Right renal cortex interstitium (tissue), 3 donors: ENCODE measurements around the gene DDX1. TPM values are rescaled to one million over a fixed set of nuclear protein-coding genes. Genes with fewer than 3 reads are reported as not detected.
"Not testable (repeated sequence)": the region's sequence is repeated elsewhere in the genome, so short reads cannot be mapped to it uniquely, and the experiment has no call there.

ENCODE experiments used
- DNase-seq, 3 donors: peaks; one replicate each; pipeline ENCODE4 v3.0.0-alpha.2; 2013; ENCODE audit warnings: low read depth in 3 of 3, low spot score in 2 of 3
- polyA plus RNA-seq, 3 donors: library from polyadenylated mRNA; unstranded; fragments of 120-200 nt; gene quantifications; one replicate each; pipeline ENCODE4 v1.2.1, GENCODE V29; 2013; ENCODE audit not compliant: insufficient read length in 3 of 3

DDX1 gene
- polyA plus RNA-seq, 3 donors, result 187 to 201 (median 201) TPM

GRCh38 chr2:15594291-15595256, 2.9 kb downstream of the DDX1 start:
- DNase-seq, result no peak

GRCh38 chr2:15595342-15595905, 3.8 kb downstream of the DDX1 start:
- DNase-seq, result no peak

- DNase-seq, result no peak
Observed at GRCh38 chr2:15595936-15596335, 4.3 kb downstream of the DDX1 start.

- DNase-seq, result no peak
Observed at GRCh38 chr2:15596350-15596749, 4.7 kb downstream of the DDX1 start.

GRCh38 chr2:15596968-15597367, 5.3 kb downstream of the DDX1 start:
- no peak for DNase-seq

- DNase-seq, result no peak
Observed at GRCh38 chr2:15599994-15600393, 8.3 kb downstream of the DDX1 start.

- DNase-seq, result no peak
Observed at GRCh38 chr2:15601681-15602080, 10.0 kb downstream of the DDX1 start.

- no peak for DNase-seq
Observed at GRCh38 chr2:15602393-15602792, 10.7 kb downstream of the DDX1 start.

- DNase-seq, result no peak
Observed at GRCh38 chr2:15603044-15603765, 11.5 kb downstream of the DDX1 start.

- DNase-seq, result no peak
Observed at GRCh38 chr2:15603948-15604347, 12.3 kb downstream of the DDX1 start.

- DNase-seq, result no peak
Observed at GRCh38 chr2:15605721-15606120, 14.1 kb downstream of the DDX1 start.

- DNase-seq, result no peak
Observed at GRCh38 chr2:15606481-15607441, 15.1 kb downstream of the DDX1 start.

GRCh38 chr2:15607709-15608391, 16.2 kb downstream of the DDX1 start:
- DNase-seq, result no peak

- DNase-seq, result no peak
Observed at GRCh38 chr2:15608392-15608761, 16.7 kb downstream of the DDX1 start.

GRCh38 chr2:15609341-15610042, 17.8 kb downstream of the DDX1 start:
- DNase-seq, result no peak

GRCh38 chr2:15610430-15610952, 18.8 kb downstream of the DDX1 start:
- DNase-seq, result no peak

- DNase-seq, result not testable (repeated sequence)
Observed at GRCh38 chr2:15612101-15612500, 20.4 kb downstream of the DDX1 start.

GRCh38 chr2:15613736-15614429, 22.2 kb downstream of the DDX1 start:
- DNase-seq, result no peak
